Measurements from ENCODE around the gene ITIH2.

DNA sequence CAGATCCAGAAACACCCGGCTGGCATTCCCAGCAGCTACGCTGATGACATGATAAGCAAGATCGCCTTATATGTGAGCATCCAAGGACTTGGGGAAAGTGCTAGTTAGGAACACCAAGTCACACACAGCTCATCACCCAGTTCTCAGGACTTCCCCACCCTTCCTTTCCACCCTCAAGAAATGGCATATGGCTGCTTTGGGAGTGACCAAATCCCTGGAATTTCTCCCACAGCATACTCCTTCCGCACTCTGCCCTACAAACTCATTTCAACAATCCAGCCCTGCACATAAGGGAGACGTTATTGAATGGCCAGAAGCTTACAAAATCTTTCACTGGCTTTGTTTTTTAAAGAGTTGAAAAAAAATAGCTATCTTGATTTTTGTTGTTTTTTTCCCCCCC, 40.6 kb upstream of the ITIH2 start:
- no peak for TF ChIP-seq CTCF (IDR thresholded peaks at IDR 0.05; ENCODE audit: poor library complexity)
- no peak for TF ChIP-seq EZH2phosphoT487 (IDR thresholded peaks at IDR 0.05; ENCODE audit: low read depth, severe bottlenecking, unreplicated experiment)

All from hepatocyte (in vitro differentiated cells).